ENCODE data around the gene EPS8L3.
A peak's percentile ranks its signal among the peaks of the same experiment; 100 is the strongest.

EPS8L3 gene

GRCh38 chr1:109780982-109781381 is 17.3 kb upstream of the EPS8L3 start:
- H3K36me3 ChIP-seq (replicated peaks): no peaks in the 10 kb centered on the region
- no peak overlapping the region for H3K4me3 ChIP-seq
- 0 out of 2 replicates have a peak, but pooled peaks cover 3% of the 10 kb centered on the region for H3K9me3 ChIP-seq
- in situ Hi-C loops (cut with MboI; ENCODE audit: low sequenced_read_pairs): no loop called here
- no peaks in the 10 kb centered on the region for H3K4me1 ChIP-seq
- DNase-seq (ENCODE audit: low spot score in 2 of 2): no peak
- H3K27me3 ChIP-seq (ENCODE audit: low read depth): no peaks in the 10 kb centered on the region

- Histone ChIP-seq H3K4me3 (no peak overlapping the region), H3K4me1 (no peaks in the 10 kb centered on the region), H3K36me3 (replicated peaks) (no peaks in the 10 kb centered on the region), H3K9me3 (0 out of 2 replicates have a peak, but pooled peaks cover 3% of the 10 kb centered on the region), H3K27me3 (ENCODE audit: low read depth) (no peaks in the 10 kb centered on the region)
- in situ Hi-C loops (cut with MboI; ENCODE audit: low sequenced_read_pairs): loop anchor here (5.0 kb wide), 1 partner anchor 204 kb away; the partner anchor contains the start of gene AHCYL1
- DNase-seq (ENCODE audit: low spot score in 2 of 2): no peak
Measured at GRCh38 chr1:109777980-109778625, 14.4 kb upstream of the EPS8L3 start.

DNA sequence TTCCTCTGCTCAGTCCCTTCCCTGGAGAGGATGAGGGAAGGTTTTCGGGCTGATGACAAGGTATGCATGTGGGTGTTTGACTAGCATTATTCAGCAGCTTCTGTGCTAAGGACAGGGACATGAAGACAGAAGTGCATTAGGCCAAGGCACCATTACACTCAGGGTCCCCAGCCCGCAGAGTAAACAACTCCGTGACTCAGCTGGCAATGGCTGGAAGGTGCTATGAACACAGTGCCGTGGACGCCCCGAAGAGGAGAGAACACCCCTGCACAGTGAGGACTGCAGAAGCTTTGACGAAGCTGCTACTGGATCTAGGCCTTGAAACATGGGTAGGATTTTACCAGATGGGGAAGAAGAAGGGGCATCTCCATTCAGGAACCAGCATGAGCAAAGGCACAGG is 13.7 kb upstream of the EPS8L3 start:
- no peaks in the 10 kb centered on the region for H3K27me3 ChIP-seq (ENCODE audit: low read depth)
- no peak for DNase-seq (ENCODE audit: low spot score in 2 of 2)
- H3K4me3 ChIP-seq: no peak overlapping the region
- in situ Hi-C loops (cut with MboI; ENCODE audit: low sequenced_read_pairs): loop anchor here (5.0 kb wide), 1 partner anchor 205 kb away; the partner anchor contains the start of gene AHCYL1
- H3K4me1 ChIP-seq: no peaks in the 10 kb centered on the region
- H3K36me3 ChIP-seq (replicated peaks): no peaks in the 10 kb centered on the region
- H3K9me3 ChIP-seq: 0 out of 2 replicates have a peak, but pooled peaks cover 3% of the 10 kb centered on the region

DNA sequence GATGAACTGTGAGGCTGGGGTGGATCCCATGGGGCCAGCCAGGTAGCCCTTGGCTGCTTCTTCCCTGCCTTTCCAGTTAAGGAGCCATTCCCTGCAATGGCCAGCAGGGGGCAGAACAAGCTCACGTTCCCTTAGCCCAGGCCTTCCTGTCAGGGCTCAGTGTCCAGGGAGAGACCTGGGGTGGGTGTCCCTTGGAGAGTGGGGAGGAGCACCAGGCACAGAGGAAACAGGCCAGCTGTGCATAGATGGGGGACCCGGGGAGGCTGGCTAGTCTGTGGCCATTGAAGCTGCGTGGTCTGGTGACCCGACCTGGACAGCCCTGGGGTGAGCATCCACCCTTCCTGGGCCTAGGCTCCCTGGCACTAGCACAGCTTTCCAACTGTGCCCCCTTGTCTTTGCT is 13.2 kb upstream of the EPS8L3 start:
- H3K27me3 ChIP-seq (ENCODE audit: low read depth): no peaks in the 10 kb centered on the region
- H3K36me3 ChIP-seq (replicated peaks): no peaks in the 10 kb centered on the region
- no peaks in the 10 kb centered on the region for H3K4me1 ChIP-seq
- in situ Hi-C loops (cut with MboI; ENCODE audit: low sequenced_read_pairs): loop anchor here (5.0 kb wide), 1 partner anchor 205 kb away; the partner anchor contains the start of gene AHCYL1
- peak; percentile 76 to 85 for DNase-seq (ENCODE audit: low spot score in 2 of 2)
- no peak overlapping the region for H3K4me3 ChIP-seq
- H3K9me3 ChIP-seq: 0 out of 2 replicates have a peak, but pooled peaks cover 3% of the 10 kb centered on the region

GRCh38 chr1:109776206-109776835 is 12.6 kb upstream of the EPS8L3 start:
- Histone ChIP-seq H3K27me3 (ENCODE audit: low read depth) (no peaks in the 10 kb centered on the region), H3K36me3 (replicated peaks) (no peaks in the 10 kb centered on the region)
- in situ Hi-C loops (cut with MboI; ENCODE audit: low sequenced_read_pairs): loop anchor here (5.0 kb wide), 1 partner anchor 206 kb away; the partner anchor contains the start of gene AHCYL1

DNA sequence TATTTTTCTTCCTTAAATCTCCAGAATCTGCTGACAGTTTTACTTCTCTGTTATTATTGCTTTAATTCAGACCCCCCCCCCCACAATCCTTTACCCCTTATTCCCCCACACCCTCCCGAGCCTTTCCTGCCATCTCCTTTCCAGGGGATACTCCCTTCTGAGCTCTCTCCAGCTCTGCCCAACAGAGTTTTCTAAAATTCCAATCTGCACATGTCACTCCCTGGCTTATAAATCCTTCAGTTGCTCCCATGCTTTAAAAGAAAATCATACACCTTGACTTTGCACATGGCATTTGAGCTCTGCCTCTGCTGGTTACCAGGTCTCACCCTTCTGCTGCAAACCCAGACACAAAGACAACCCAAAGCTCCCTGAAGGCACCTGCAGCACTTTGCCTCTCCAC is 11.7 kb upstream of the EPS8L3 start:
- Histone ChIP-seq H3K36me3 (replicated peaks) (no peaks in the 10 kb centered on the region), H3K4me1 (no peaks in the 10 kb centered on the region), H3K9me3 (no peaks in the 10 kb centered on the region), H3K4me3 (no peak overlapping the region), H3K27me3 (ENCODE audit: low read depth) (no peaks in the 10 kb centered on the region)
- in situ Hi-C loops (cut with MboI; ENCODE audit: low sequenced_read_pairs): loop anchor here (5.0 kb wide), 1 partner anchor 207 kb away; the partner anchor contains the start of gene AHCYL1
- DNase-seq (ENCODE audit: low spot score in 2 of 2): no peak

More at GRCh38 chr1:109776206-109776835, 12.6 kb upstream of the EPS8L3 start:
- no peak for DNase-seq (ENCODE audit: low spot score in 2 of 2)
- no peak overlapping the region for H3K4me3 ChIP-seq
- 0 out of 2 replicates have a peak, but pooled peaks cover 3% of the 10 kb centered on the region for H3K9me3 ChIP-seq
- no peaks in the 10 kb centered on the region for H3K4me1 ChIP-seq

DNA sequence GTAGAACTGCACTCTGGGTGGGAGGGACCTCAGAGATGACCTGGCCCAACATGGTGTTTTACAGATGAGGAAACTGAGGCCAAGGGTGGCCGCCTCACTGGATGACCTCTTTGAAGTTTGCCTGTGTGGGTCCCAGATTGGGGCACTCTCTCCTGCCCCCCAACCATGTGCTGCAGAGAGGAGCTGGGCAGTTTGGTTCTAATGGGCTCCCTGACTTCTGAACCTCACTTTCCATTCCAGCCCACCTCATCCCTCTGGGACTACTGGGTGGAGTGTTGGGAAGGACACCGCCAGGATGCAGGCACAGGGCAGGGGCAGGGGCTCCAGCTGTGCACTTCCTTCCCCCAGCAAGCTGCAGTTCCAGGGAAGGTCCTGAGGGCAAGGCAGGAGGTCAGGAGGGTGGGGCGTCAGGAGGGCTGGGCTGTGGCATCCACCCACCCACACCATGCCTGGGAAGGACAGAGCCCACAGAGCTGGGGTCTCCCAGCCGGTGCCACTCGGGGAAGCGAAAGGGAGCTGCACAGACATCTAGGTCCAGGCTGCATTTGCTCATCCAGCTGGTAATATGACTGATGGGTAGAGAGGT is 10.3 kb upstream of the EPS8L3 start:
- no peaks in the 10 kb centered on the region for H3K9me3 ChIP-seq
- no peaks in the 10 kb centered on the region for H3K4me1 ChIP-seq
- in situ Hi-C loops (cut with MboI; ENCODE audit: low sequenced_read_pairs): loop anchor here (5.0 kb wide), 2 partner anchors 132 to 227 kb away; partner anchors contain the start of gene GNAI3
- no peaks in the 10 kb centered on the region for H3K36me3 ChIP-seq (replicated peaks)
- DNase-seq (ENCODE audit: low spot score in 2 of 2): no peak
- no peak overlapping the region for H3K4me3 ChIP-seq
- no peaks in the 10 kb centered on the region for H3K27me3 ChIP-seq (ENCODE audit: low read depth)

DNA sequence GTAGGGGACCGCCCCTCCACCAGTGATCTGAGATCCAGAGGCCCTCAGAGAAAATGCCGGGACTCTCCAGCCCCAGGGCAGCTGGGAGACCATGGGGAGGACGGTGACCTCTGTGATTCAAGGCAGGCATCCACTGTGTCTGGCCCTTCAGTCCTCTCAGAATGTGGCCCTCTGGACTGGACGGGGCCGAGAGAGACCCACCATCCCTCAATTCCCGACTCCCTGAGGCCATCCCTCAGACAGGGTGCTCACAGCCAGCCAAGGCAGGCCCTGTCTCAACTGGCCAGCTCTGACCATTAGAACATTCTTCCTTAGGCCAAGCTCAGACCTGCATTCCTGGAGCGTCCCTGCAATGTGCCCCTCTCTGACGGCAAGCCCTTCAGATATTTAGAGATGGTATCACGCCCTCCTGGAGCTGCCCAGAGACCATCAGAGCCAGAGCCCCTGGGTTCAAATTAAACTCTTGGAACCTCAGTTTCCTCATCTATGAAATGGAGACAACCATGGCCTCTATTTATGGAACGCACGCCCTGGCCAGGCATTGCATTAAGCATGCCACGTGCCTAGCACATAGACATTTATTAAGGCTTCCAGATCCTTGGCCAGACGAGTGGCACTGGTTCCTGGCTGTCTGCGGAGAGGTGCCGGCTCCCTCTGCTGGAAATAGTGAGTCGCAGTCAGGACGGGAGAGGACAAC is 9.6 kb upstream of the EPS8L3 start:
- no peaks in the 10 kb centered on the region for H3K4me1 ChIP-seq
- H3K9me3 ChIP-seq: no peaks in the 10 kb centered on the region
- H3K36me3 ChIP-seq (replicated peaks): no peaks in the 10 kb centered on the region
- no peaks in the 10 kb centered on the region for H3K27me3 ChIP-seq (ENCODE audit: low read depth)
- in situ Hi-C loops (cut with MboI; ENCODE audit: low sequenced_read_pairs): loop anchor here (5.0 kb wide), 2 partner anchors 131 to 226 kb away; partner anchors contain the start of gene GNAI3
- peak; percentile 80 to 86 for DNase-seq (ENCODE audit: low spot score in 2 of 2)
- H3K4me3 ChIP-seq: no peak overlapping the region

- Histone ChIP-seq H3K36me3 (replicated peaks) (no peaks in the 10 kb centered on the region), H3K4me1 (no peaks in the 10 kb centered on the region), H3K9me3 (no peaks in the 10 kb centered on the region), H3K4me3 (no peak overlapping the region), H3K27me3 (ENCODE audit: low read depth) (no peaks in the 10 kb centered on the region)
- DNase-seq (ENCODE audit: low spot score in 2 of 2): no peak
- in situ Hi-C loops (cut with MboI; ENCODE audit: low sequenced_read_pairs): loop anchor here (5.0 kb wide), 2 partner anchors 130 to 225 kb away; partner anchors contain the start of gene GNAI3
Measured at GRCh38 chr1:109772658-109773202, 9.0 kb upstream of the EPS8L3 start.

DNA sequence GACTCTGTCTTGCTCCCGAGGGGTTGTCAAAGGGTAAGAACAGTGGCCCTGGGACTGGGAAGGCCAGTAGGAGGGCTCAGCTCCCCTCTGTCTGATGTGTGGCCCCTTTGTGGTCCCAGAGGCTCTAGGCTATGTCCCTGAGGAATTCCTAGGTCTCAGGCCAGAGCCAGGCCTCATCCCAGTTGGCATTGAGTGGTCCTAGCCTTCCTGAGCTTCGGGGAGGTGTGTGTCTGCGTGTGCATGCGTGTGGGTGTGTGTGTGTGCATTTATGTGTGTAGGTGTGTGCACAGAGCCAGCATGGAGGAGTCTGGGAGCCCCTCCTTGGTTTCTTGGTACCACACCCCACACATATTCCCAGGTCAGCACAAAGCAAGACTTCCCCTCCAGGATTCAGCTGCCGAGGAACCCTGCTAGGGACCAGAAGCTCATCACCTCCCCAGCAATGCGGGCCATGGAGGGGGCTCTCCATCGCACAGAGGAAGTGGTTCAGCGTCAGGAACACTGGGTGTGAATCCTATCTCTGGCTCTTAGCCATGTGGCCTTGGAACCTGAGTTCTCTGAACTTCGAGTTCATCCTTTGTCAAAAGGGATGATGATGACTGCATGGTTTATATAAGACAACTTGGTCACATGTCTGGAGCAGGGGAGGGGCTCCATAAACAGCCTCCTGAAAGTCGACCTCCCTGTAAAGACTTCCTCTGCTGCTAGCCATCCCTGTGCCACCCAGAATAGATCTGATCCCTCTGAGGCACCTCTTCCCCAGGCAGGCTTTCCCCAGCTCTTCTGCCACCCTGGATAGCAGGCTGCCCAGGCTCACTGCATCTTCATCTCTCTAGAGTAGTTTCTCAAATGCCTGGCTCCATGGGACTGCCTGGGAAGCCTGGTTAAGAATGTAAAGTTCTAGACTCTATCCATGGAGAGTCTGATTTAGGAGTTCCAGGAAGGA is 8.3 kb upstream of the EPS8L3 start:
- Histone ChIP-seq H3K27me3 (ENCODE audit: low read depth) (no peaks in the 10 kb centered on the region), H3K36me3 (replicated peaks) (no peaks in the 10 kb centered on the region), H3K9me3 (no peaks in the 10 kb centered on the region), H3K4me3 (no peak overlapping the region), H3K4me1 (no peaks in the 10 kb centered on the region)
- DNase-seq (ENCODE audit: low spot score in 2 of 2): no peak
- in situ Hi-C loops (cut with MboI; ENCODE audit: low sequenced_read_pairs): loop anchor here (5.0 kb wide), 2 partner anchors 130 to 225 kb away; partner anchors contain the start of gene GNAI3

DNA sequence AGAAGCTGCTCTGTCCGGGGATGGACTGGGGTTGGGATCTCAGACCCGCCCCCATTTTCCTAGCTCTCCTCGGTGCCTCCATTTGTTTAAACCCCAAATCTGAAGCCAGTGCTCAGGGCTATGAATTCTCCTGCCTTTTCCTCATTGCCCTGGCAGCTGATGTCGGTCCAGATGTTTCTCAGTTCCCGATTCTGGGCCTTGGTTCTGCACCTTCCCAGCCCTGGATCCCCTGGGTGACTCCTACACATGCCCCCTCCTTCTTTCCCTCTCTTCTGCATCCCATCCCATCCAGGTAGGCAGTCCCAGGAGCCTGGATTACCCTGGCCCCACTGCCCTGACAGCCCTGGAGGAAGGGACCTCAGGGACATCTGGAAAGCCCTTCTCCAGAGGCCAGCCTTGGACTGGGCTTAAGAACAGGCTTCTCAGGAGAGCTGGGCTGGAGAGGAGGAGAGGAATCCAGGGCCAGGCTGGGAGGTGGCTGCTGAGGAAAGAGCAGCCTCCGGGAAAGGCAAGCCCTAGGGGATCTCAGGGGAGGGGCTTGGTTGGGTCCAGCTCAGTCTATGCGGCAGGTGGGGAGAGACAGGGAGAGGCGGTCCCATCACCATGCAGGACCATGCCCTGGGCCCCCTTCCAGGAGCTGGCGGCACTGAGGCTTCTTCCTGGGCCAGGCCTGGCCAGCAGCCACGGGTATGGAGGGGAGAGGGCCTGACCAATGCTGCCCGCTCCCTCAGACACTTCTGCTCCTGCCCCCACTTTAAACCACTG is 6.8 kb upstream of the EPS8L3 start:
- Histone ChIP-seq H3K27me3 (ENCODE audit: low read depth) (no peaks in the 10 kb centered on the region), H3K9me3 (no peaks in the 10 kb centered on the region), H3K36me3 (replicated peaks) (no peaks in the 10 kb centered on the region), H3K4me1 (no peaks in the 10 kb centered on the region), H3K4me3 (no peak overlapping the region)
- DNase-seq (ENCODE audit: low spot score in 2 of 2): no peak
- in situ Hi-C loops (cut with MboI; ENCODE audit: low sequenced_read_pairs): loop anchor here (5.0 kb wide), 2 partner anchors 128 to 223 kb away; partner anchors contain the start of gene GNAI3
